Heart right ventricle (tissue), 16 donors: Measurements from ENCODE around the gene CD1C. TPM values are rescaled to one million over a fixed set of nuclear protein-coding genes. Genes with fewer than 3 reads are reported as not detected.
"Not testable (repeated sequence)": the region's sequence is repeated elsewhere in the genome, so short reads cannot be mapped to it uniquely, and the experiment has no call there.

Experiments used
- ATAC-seq, 8 donors: fragments of 200-7000 bp; cut with Tn5 transposase; one replicate each; pipeline ENCODE4 v1.9.1; 2020; ENCODE audit warnings: mild to moderate bottlenecking in 8 of 8, moderate library complexity in 8 of 8, moderate number of reproducible peaks in 1 of 8
- DNase-seq, 2 donors: peaks; one replicate each; pipeline ENCODE4 v3.0.0-alpha.2; 2020
- H3K27ac ChIP-seq, 10 donors: fragments of 200-600 bp; sonication (generic) in 2 of 10; one replicate each; pipeline versions ENCODE4 v1.5.0 to v1.8.0; 2020 to 2022; ENCODE audit warnings: mild to moderate bottlenecking in 3 of 10
- H3K27me3 ChIP-seq, 7 donors: fragments of 200-600 bp; one replicate each; pipeline ENCODE4 v1.8.0; 2021 to 2022; ENCODE audit warnings: mild to moderate bottlenecking in 2 of 7
- H3K36me3 ChIP-seq, 9 donors: fragments of 200-600 bp; sonication (generic) in 1 of 9; one replicate each; pipeline versions ENCODE4 v1.5.0 to v1.8.0; 2020 to 2022; ENCODE audit warnings: mild to moderate bottlenecking in 2 of 9
- H3K4me1 ChIP-seq, 9 donors: fragments of 200-600 bp; sonication (generic) in 1 of 9; one replicate each; pipeline versions ENCODE4 v1.5.0 to v1.8.0; 2020 to 2022; ENCODE audit warnings: mild to moderate bottlenecking in 4 of 9
- H3K4me3 ChIP-seq, 10 donors: fragments of 200-600 bp; sonication (generic) in 2 of 10; one replicate each; pipeline versions ENCODE4 v1.5.0 to v1.8.0; 2020 to 2022; ENCODE audit warnings: mild to moderate bottlenecking in 7 of 10, moderate library complexity in 2 of 10
- H3K9me3 ChIP-seq, 11 donors: fragments of 200-600 bp in 10 of 11; sonication (generic) in 2 of 11; one replicate each; pipeline versions ENCODE4 v1.5.0 to v1.8.0; 2013 to 2022; ENCODE audit warnings: mild to moderate bottlenecking in 2 of 11, control low read depth in 1 of 11, moderate library complexity in 1 of 11
- WGBS, 2 donors: extraction: QIAGEN DNeasy Blood & Tissue Kit; methylation state at CpG; one replicate each; pipeline ENCODE4 v1.1.7; 2013; ENCODE audit warnings: inconsistent platforms in 1 of 2; 5-methylcytosine and 5-hydroxymethylcytosine counted together
- intact Hi-C, 10 donors: fragments of 100-400 bp; cut with DNase I; formaldehyde crosslinking; loops; one replicate each; pipeline versions ENCODE4 v1.11.1 to v1.14.2; 2022
- polyA plus RNA-seq, 2 donors: library from polyadenylated mRNA; stranded (reverse); fragments of 200-250 nt; gene quantifications; one replicate each; pipeline ENCODE4 v1.2.3, GENCODE V29; 2013
- total RNA-seq, 10 donors: library from RNA; stranded (reverse); fragmentation: NEBNext Ultra II Directional in 3 of 10; extraction: Animal tissue kit (Norgen Biotek cat#: 25700) in 3 of 10; gene quantifications; one replicate each; pipeline versions ENCODE4 v1.2.1 to v1.2.4, GENCODE V29; 2021 to 2023
- TF ChIP-seq, protein P1 (sequence below), 9 donors: fragments of 200-600 bp; sonication (generic) in 2 of 9; IDR thresholded peaks; one replicate each; pipeline versions ENCODE4 v1.5.0 to v1.8.0; 2021 to 2022; ENCODE audit warnings: antibody characterized with exemption in 9 of 9, mild to moderate bottlenecking in 5 of 9, moderate library complexity in 1 of 9
- donor health status: Arrhythmogenic right ventricular cardiomyopathy.
- donor health status: ischemic (EF 13 %, LVEDD 7.1; RV severe dilation, severe dysfunction).
- donor health status: healthy with polysubstance abuse.
- donor health status: DM: no; HTN: yes; CAD: no.
- donor health status: DM: no; HTN: no; CAD: no.
- donor health status: ischemic (EF 25% LVEDD 6.9; RV normal size, moderate dysfunction).
- donor health status: ischemic (EF 25% LVEDD 5.7; RV mildly dilated, moderate dysfunction).
- donor health status: healthy.
- donor health status: DM: yes; HTN: yes; CAD: no.
- donor health status: Ischemic cardiomyopathy.
- donor health status: ischemic (EF 35%, LVEDD 5.7; RV mildly dilated, moderate dysfunction).
- donor health status: nonischemic (EF 11% LVEDD 7.7; RV severe dilation, severe dysfunction).
- donor health status: DM: yes; HTN: yes; CAD: no.
- donor health status: PGD.
- donor health status: ischemic (EF 29% LVEDD 5.4; RV normal size, mild dysfunction).
- donor health status: nonischemic (EF 23%, LVEDD 6.1; RV moderate dilation, normal function).

The CD1C gene
- total and polyA plus RNA-seq, 12 donors = 0.26 to 1.2 (median 0.55) TPM; not detected in 4

DNA sequence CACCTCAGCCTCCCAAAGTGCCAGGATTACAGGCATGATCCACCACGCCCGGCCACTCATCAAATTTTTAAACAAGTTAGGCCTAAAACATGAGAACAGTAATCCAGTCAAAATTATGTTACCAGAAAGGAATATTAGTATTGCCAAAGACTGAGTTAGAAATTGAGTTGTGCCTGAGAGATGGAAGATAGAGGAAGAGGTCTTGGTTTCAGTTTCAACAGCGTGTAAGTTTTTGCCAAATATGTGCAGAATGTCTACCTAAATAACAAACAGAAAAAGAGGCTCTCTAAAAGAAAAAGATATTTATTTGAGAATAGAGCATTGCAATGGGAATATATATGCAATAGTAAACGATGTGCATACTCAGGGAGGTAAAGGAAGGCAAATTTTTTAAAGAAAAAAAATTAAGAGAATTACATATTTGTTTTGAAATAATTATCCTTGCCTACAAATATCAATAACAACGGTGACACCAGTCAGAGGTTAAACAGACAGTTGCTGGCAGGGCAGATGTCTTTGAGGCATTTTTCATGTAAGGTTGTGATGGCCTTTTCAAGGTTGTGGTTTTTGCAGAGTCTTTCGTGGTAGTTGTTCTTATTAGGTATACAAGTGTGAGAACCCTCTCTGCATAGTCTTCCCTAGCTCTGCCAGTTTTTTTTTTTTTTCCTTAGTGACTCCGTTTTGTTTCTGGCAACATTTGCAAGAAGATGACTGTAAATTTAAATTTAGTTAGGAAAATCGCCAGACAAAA, 43.9 kb downstream of the CD1C start:
- Histone ChIP-seq H3K36me3 (no peaks in the 10 kb centered on the region), H3K9me3 (peaks cover 0 to 6% (median 0%) of the 10 kb centered on the region in 11 donors), H3K27me3 (peaks cover 0 to 18% (median 0%) of the 10 kb centered on the region in 7 donors), H3K27ac (no peak overlapping the region), H3K4me3 (no peak overlapping the region), H3K4me1 (peaks cover 0 to 3% (median 0%) of the 10 kb centered on the region in 9 donors)
- ATAC-seq (no peak), DNase-seq (no peak)
- intact Hi-C loops = no loop called here
- TF ChIP-seq, protein P1, sequence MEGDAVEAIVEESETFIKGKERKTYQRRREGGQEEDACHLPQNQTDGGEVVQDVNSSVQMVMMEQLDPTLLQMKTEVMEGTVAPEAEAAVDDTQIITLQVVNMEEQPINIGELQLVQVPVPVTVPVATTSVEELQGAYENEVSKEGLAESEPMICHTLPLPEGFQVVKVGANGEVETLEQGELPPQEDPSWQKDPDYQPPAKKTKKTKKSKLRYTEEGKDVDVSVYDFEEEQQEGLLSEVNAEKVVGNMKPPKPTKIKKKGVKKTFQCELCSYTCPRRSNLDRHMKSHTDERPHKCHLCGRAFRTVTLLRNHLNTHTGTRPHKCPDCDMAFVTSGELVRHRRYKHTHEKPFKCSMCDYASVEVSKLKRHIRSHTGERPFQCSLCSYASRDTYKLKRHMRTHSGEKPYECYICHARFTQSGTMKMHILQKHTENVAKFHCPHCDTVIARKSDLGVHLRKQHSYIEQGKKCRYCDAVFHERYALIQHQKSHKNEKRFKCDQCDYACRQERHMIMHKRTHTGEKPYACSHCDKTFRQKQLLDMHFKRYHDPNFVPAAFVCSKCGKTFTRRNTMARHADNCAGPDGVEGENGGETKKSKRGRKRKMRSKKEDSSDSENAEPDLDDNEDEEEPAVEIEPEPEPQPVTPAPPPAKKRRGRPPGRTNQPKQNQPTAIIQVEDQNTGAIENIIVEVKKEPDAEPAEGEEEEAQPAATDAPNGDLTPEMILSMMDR (IDR thresholded peaks at IDR 0.05) = no peak
- 67 to 70% methylated on average over 8 of the region's 8 CpGs for WGBS, 2 donors

DNA sequence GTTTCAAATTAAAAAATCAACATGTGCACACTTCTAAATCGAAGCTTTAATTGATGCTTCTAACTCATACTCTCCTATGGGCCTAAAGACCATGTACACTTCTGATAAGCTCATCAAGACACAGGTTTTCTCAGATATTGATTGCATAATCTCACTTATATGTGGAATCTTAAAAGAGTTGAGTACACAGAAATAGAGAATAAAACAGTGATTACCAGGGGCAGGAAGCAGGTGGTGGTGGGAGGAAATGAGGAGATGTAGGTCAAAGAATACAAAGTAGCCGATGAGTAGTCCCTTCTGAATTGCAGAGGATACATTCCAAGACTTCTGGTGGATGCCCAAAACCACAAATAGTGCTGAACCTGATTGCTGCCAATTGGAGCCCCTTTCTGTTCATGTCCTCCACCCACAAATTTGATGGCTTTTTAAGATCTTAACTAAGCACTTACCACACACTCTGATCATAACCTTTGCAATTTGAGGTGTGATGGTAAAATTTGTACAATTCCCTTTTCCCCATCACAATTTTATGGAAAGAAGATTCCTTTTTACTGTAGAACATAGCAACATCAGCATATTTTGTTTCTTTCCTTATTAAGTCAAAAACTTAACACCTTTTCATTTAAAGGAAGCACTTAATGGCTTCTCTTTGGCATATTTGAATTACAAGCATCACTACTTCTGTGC, 44.9 kb downstream of the CD1C start:
- no peaks in the 10 kb centered on the region for H3K36me3 ChIP-seq
- H3K9me3 ChIP-seq = peaks cover 0 to 13% (median 0%) of the 10 kb centered on the region in 11 donors
- H3K4me1 ChIP-seq = peaks cover 0 to 3% (median 0%) of the 10 kb centered on the region in 9 donors
- H3K27me3 ChIP-seq = peaks cover 0 to 18% (median 0%) of the 10 kb centered on the region in 7 donors
- no peak overlapping the region for H3K4me3 ChIP-seq
- H3K27ac ChIP-seq = no peak overlapping the region
- TF ChIP-seq, protein P1 (IDR thresholded peaks at IDR 0.05) = no peak
- intact Hi-C loops = no loop called here
- no peak for ATAC-seq
- WGBS, 2 donors = 52 to 67% methylated on average over 2 of the region's 2 CpGs
- DNase-seq = no peak

DNA sequence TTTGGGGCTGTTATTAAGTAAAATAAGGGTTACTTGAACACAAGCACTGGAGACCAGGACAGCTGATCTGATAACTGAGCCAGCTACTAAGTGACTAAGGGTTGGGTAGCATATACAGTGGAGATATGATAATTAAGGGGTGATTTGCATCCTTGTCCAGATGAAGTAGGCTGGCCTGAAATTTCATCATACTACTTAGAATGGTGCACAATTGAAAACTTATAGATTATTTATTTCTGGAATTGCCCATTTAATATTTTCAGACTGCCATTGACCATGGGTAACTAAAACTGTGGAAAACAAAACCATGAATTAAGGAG, 45.5 kb downstream of the CD1C start:
- no peak for DNase-seq
- Histone ChIP-seq H3K4me1 (peaks cover 0 to 3% (median 0%) of the 10 kb centered on the region in 9 donors), H3K36me3 (no peaks in the 10 kb centered on the region), H3K4me3 (no peak overlapping the region), H3K27me3 (peaks cover 0 to 15% (median 0%) of the 10 kb centered on the region in 7 donors), H3K9me3 (peaks cover 0 to 13% (median 0%) of the 10 kb centered on the region in 11 donors), H3K27ac (no peak overlapping the region)
- intact Hi-C loops = no loop called here
- TF ChIP-seq, protein P1 (IDR thresholded peaks at IDR 0.05) = no peak
- ATAC-seq = no peak

DNA sequence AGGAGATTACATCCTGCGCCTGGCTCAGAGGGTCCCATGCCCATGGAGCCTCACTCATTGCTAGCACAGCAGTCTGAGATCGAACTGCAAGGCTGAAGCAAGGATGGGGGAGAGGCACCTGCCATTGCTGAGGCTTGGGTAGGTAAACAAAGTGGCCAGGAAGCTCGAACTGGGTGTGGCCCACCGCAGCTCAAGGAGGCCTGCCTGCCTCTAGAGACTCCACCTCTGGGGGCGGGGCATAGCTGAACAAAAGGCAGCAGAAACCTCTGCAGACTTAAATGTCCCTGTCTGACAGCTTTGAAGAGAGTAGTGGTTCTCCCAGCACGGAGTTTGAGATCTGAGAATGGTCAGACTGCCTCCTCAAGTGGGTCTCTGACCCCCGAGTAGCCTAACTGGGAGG, 46.7 kb downstream of the CD1C start:
- H3K4me1 ChIP-seq, H3K4me3 ChIP-seq, H3K36me3 ChIP-seq, DNase-seq, intact Hi-C loops, ATAC-seq, H3K27ac ChIP-seq: not testable (repeated sequence)
- peaks cover 0 to 19% (median 0%) of the 10 kb centered on the region in 11 donors for H3K9me3 ChIP-seq
- 61 to 70% methylated on average over 7 of the region's 7 CpGs for WGBS, 2 donors
- H3K27me3 ChIP-seq = peaks cover 0 to 15% (median 0%) of the 10 kb centered on the region in 7 donors

Other genes with a start within 250 kb of the CD1C start
- gene CD1D, start 109.0 kb upstream of the CD1C start, total RNA-seq = 1 to 10 TPM in 8 of 10 donors, under 1 TPM in 2; 0.67 to 5.9 (median 2.0) TPM
- 1 to 10 TPM; 1.8 to 4.6 TPM for gene CD1D, start 109.0 kb upstream of the CD1C start, polyA plus RNA-seq
- gene CD1A, start 35.5 kb upstream of the CD1C start, total RNA-seq = not detected
- gene CD1A, start 35.5 kb upstream of the CD1C start, polyA plus RNA-seq = under 1 TPM in 1 of 2 donors, not detected in 1; 0.04 TPM
- gene CD1B, start 41.6 kb downstream of the CD1C start, total RNA-seq = under 1 TPM in 2 of 10 donors, not detected in 8; 0.39 to 0.76 TPM
- gene CD1B, start 41.6 kb downstream of the CD1C start, polyA plus RNA-seq = under 1 TPM in 1 of 2 donors, not detected in 1; 0.04 TPM
- under 1 TPM in 3 of 10 donors, not detected in 7; 0.17 to 0.85 (median 0.28) TPM for gene CD1E, start 64.0 kb downstream of the CD1C start, total RNA-seq
- under 1 TPM in 1 of 2 donors, not detected in 1; 0.35 TPM for gene CD1E, start 64.0 kb downstream of the CD1C start, polyA plus RNA-seq
- not detected for gene OR10T2, start 109.5 kb downstream of the CD1C start, total RNA-seq
- not detected for gene OR10T2, start 109.5 kb downstream of the CD1C start, polyA plus RNA-seq
- not detected for gene OR10K2, start 136.3 kb downstream of the CD1C start, total RNA-seq
- gene OR10K2, start 136.3 kb downstream of the CD1C start, polyA plus RNA-seq = not detected
- gene OR10K1, start 171.9 kb downstream of the CD1C start, total RNA-seq = not detected
- not detected for gene OR10K1, start 171.9 kb downstream of the CD1C start, polyA plus RNA-seq
- not detected for gene OR10R2, start 182.3 kb downstream of the CD1C start, total RNA-seq
- gene OR10R2, start 182.3 kb downstream of the CD1C start, polyA plus RNA-seq = not detected